Smooth muscle cell (in vitro differentiated cells): ENCODE measurements around the gene RAB3C. TPM values are rescaled to one million over a fixed set of nuclear protein-coding genes. Genes with fewer than 3 reads are reported as not detected.

Experiments used
- DNase-seq: peaks from one replicate; lab custom pipeline; 2025; ENCODE audit not compliant: unreplicated experiment; lab: John Stamatoyannopoulos, UW
- H2AFZ ChIP-seq: fragments of 200-600 bp; sonication (generic); 2 replicates; pipeline ENCODE4 v1.6.0; 2016; ENCODE audit warnings: antibody characterized with exemption, low read depth, mild to moderate bottlenecking
- H3F3A ChIP-seq: fragments of 200-600 bp; sonication (generic); 2 replicates; pipeline ENCODE4 v1.6.0; 2017; ENCODE audit warnings: antibody characterized with exemption, low read depth
- H3K27ac ChIP-seq: fragments of 200-600 bp; sonication (generic); 2 replicates; pipeline ENCODE4 v1.5.1; 2016; ENCODE audit warnings: low read depth, mild to moderate bottlenecking
- H3K27me3 ChIP-seq: fragments of 200-600 bp; sonication (generic); 2 replicates; pipeline ENCODE4 v1.6.1; 2016; ENCODE audit warnings: low read depth, mild to moderate bottlenecking
- H3K36me3 ChIP-seq: fragments of 200-600 bp; sonication (generic); 2 replicates; pipeline ENCODE4 v1.5.1; 2016; ENCODE audit warnings: low read depth
- H3K4me1 ChIP-seq: fragments of 200-600 bp; sonication (generic); 2 replicates; pipeline ENCODE4 v1.5.1; 2016; ENCODE audit warnings: low read depth
- H3K4me2 ChIP-seq: fragments of 200-600 bp; sonication (generic); 2 replicates; pipeline ENCODE4 v1.6.0; 2016; ENCODE audit warnings: mild to moderate bottlenecking
- H3K4me3 ChIP-seq: fragments of 200-600 bp; sonication (generic); 2 replicates; pipeline ENCODE4 v1.5.1; 2016; ENCODE audit warnings: mild to moderate bottlenecking
- H3K79me2 ChIP-seq: fragments of 200-600 bp; sonication (generic); 2 replicates; pipeline ENCODE4 v1.6.0; 2016; ENCODE audit warnings: low read depth, mild to moderate bottlenecking
- H3K9ac ChIP-seq: fragments of 200-600 bp; sonication (generic); 2 replicates; pipeline ENCODE4 v1.6.0; 2016; ENCODE audit warnings: low read depth
- H3K9me3 ChIP-seq: fragments of 200-600 bp; sonication (generic); replicated peaks from 2 replicates; pipeline ENCODE4 v1.5.1; 2016; ENCODE audit warnings: low read depth
- H4K20me1 ChIP-seq: fragments of 200-600 bp; sonication (generic); 2 replicates; pipeline ENCODE4 v1.6.0; 2016; ENCODE audit warnings: low read depth
- WGBS: methylation state at CpG from one replicate; pipeline ENCODE4 v1.1.7; 2016; ENCODE audit warnings: low lambda C conversion rate; 5-methylcytosine and 5-hydroxymethylcytosine counted together
- polyA plus RNA-seq: library from polyadenylated mRNA; unstranded; fragments of >200 nt; fragmentation: Nextera tagmentation; extraction: Ambion mirVana; gene quantifications from 2 replicates; pipeline ENCODE4 v1.2.1, GENCODE V29; 2016
- total RNA-seq: library from RNA; depleted of rRNA; stranded (reverse); fragments of >200 nt; gene quantifications from 2 replicates; pipeline ENCODE4 v1.2.3, GENCODE V29; 2014
- TF ChIP-seq, protein P1 (sequence below): fragments of 200-600 bp; sonication (generic); IDR thresholded peaks from 2 replicates; pipeline ENCODE4 v1.5.1; 2017; ENCODE audit warnings: borderline replicate concordance, mild to moderate bottlenecking, antibody characterized with exemption; ENCODE audit not compliant: insufficient read depth, poor library complexity, severe bottlenecking

Gene RAB3C
- total and polyA plus RNA-seq, 2 experiments from 2014 or later: 0.10 to 1.1 TPM

- no peaks in the 10 kb centered on the region for H3K36me3 ChIP-seq
- H3K4me2 ChIP-seq: no peak overlapping the region
- H3K27ac ChIP-seq: no peak overlapping the region
- H3K4me1 ChIP-seq: peaks cover 7% of the 10 kb centered on the region
- WGBS: 10% methylated on average over 3 of the region's 3 CpGs
- no peaks in the 10 kb centered on the region for H3K27me3 ChIP-seq
- H3K9ac ChIP-seq: no peak overlapping the region
- H3K79me2 ChIP-seq: no peaks in the 10 kb centered on the region
- no peak for DNase-seq
- TF ChIP-seq, protein P1, sequence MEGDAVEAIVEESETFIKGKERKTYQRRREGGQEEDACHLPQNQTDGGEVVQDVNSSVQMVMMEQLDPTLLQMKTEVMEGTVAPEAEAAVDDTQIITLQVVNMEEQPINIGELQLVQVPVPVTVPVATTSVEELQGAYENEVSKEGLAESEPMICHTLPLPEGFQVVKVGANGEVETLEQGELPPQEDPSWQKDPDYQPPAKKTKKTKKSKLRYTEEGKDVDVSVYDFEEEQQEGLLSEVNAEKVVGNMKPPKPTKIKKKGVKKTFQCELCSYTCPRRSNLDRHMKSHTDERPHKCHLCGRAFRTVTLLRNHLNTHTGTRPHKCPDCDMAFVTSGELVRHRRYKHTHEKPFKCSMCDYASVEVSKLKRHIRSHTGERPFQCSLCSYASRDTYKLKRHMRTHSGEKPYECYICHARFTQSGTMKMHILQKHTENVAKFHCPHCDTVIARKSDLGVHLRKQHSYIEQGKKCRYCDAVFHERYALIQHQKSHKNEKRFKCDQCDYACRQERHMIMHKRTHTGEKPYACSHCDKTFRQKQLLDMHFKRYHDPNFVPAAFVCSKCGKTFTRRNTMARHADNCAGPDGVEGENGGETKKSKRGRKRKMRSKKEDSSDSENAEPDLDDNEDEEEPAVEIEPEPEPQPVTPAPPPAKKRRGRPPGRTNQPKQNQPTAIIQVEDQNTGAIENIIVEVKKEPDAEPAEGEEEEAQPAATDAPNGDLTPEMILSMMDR: peak; percentile 55
- H3K9me3 ChIP-seq: no peaks in the 10 kb centered on the region
- H3K4me3 ChIP-seq: no peak overlapping the region
- peaks cover 6% of the 10 kb centered on the region for H3F3A ChIP-seq
- H2AFZ ChIP-seq: peak overlapping the region; percentile 9
- no peaks in the 10 kb centered on the region for H4K20me1 ChIP-seq
Measured at GRCh38 chr5:58849921-58850667, 267.2 kb downstream of the RAB3C start.

- Histone ChIP-seq H3K4me2 (no peak overlapping the region), H2AFZ (no peak overlapping the region), H3K27ac (no peak overlapping the region), H4K20me1 (no peaks in the 10 kb centered on the region), H3K36me3 (no peaks in the 10 kb centered on the region), H3K4me3 (no peak overlapping the region), H3K9me3 (no peaks in the 10 kb centered on the region), H3K4me1 (peaks cover 7% of the 10 kb centered on the region), H3F3A (peaks cover 6% of the 10 kb centered on the region), H3K79me2 (no peaks in the 10 kb centered on the region), H3K9ac (no peak overlapping the region), H3K27me3 (no peaks in the 10 kb centered on the region)
- TF ChIP-seq, protein P1: no peak
- DNase-seq: no peak
- 74% methylated on average over 7 of the region's 7 CpGs for WGBS
Measured at GRCh38 chr5:58851153-58851552, 268.3 kb downstream of the RAB3C start.

DNA sequence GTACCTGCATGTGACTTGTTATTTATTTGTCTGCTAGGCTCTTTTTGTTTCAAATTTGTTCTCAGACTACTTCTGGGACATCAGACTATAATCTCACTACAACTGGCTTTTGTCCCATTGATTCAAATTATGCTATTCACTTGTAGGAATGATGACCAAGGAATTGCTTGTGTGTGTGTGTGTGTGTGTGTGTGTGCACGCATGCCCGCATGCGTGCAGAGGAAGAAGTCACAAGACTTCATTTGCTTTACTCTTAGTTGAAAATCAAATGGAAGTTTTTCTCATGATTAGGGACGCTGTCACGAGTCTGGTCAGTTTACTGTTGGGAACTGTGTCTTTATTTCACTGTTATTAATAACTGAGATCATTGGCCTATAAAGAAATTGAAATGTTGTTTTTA is 268.7 kb downstream of the RAB3C start:
- H3K9ac ChIP-seq: no peak overlapping the region
- 96% methylated on average over 5 of the region's 5 CpGs for WGBS
- H3K79me2 ChIP-seq: no peaks in the 10 kb centered on the region
- no peaks in the 10 kb centered on the region for H3K9me3 ChIP-seq
- no peak overlapping the region for H3K4me3 ChIP-seq
- TF ChIP-seq, protein P1: no peak
- peaks cover 7% of the 10 kb centered on the region for H3K4me1 ChIP-seq
- H2AFZ ChIP-seq: no peak overlapping the region
- H3K27me3 ChIP-seq: no peaks in the 10 kb centered on the region
- no peak for DNase-seq
- H4K20me1 ChIP-seq: no peaks in the 10 kb centered on the region
- no peaks in the 10 kb centered on the region for H3K36me3 ChIP-seq
- H3F3A ChIP-seq: peaks cover 6% of the 10 kb centered on the region
- no peak overlapping the region for H3K4me2 ChIP-seq
- no peak overlapping the region for H3K27ac ChIP-seq

- DNase-seq: no peak
- H3K4me2 ChIP-seq: no peak overlapping the region
- no peaks in the 10 kb centered on the region for H3K36me3 ChIP-seq
- H2AFZ ChIP-seq: peak overlapping the region; percentile 56
- no peak overlapping the region for H3K9ac ChIP-seq
- no peaks in the 10 kb centered on the region for H3K9me3 ChIP-seq
- H3K27ac ChIP-seq: no peak overlapping the region
- no peaks in the 10 kb centered on the region for H3K79me2 ChIP-seq
- no peaks in the 10 kb centered on the region for H4K20me1 ChIP-seq
- H3K27me3 ChIP-seq: no peaks in the 10 kb centered on the region
- 41% methylated on average over 1 of the region's 1 CpG for WGBS
- TF ChIP-seq, protein P1: no peak
- H3K4me1 ChIP-seq: peaks cover 7% of the 10 kb centered on the region
- peaks cover 6% of the 10 kb centered on the region for H3F3A ChIP-seq
- H3K4me3 ChIP-seq: no peak overlapping the region
Measured at GRCh38 chr5:58852566-58852965, 269.7 kb downstream of the RAB3C start.
